Activated naive CD8-positive, alpha-beta T cell treated with anti-CD3 and anti-CD28 coated beads, Interleukin-2, amount 10 ng/mL, durations not matched to agents 7 days and 5 days (primary cell): ENCODE results near the gene FBF1. TPM values are rescaled to one million over a fixed set of nuclear protein-coding genes. Genes with fewer than 3 reads are reported as not detected.
"Not testable (repeated sequence)": the region's sequence is repeated elsewhere in the genome, so short reads cannot be mapped to it uniquely, and the experiment has no call there.

Experiments
- ATAC-seq: fragments of 150-1000 bp; cut with Tn5 transposase; one replicate; pipeline ENCODE4 v1.10.0; 2021; ENCODE audit warnings: low read depth, moderate library complexity
- POLR2A ChIA-PET: fragments of 350-600 bp; sonication (Branson Sonifier 250); formaldehyde crosslinking; loops from one replicate; lab custom pipeline; 2021; ENCODE audit warnings: antibody characterized with exemption; lab: Charles Lee
- DNase-seq: peaks from one replicate; pipeline ENCODE4 v3.0.0; 2021
- H3K27ac Mint-ChIP-seq: one replicate; pipeline ENCODE4 v1.8.0; 2022; ENCODE audit warnings: mild to moderate bottlenecking, mixed read lengths
- H3K27me3 Mint-ChIP-seq: one replicate; pipeline ENCODE4 v1.8.0; 2022; ENCODE audit warnings: mild to moderate bottlenecking, moderate library complexity, mixed read lengths
- H3K36me3 Mint-ChIP-seq: one replicate; pipeline ENCODE4 v1.8.0; 2021; ENCODE audit warnings: mild to moderate bottlenecking, mixed read lengths
- H3K4me1 Mint-ChIP-seq: one replicate; pipeline ENCODE4 v1.8.0; 2021; ENCODE audit warnings: mixed read lengths
- H3K4me3 Mint-ChIP-seq: one replicate; pipeline ENCODE4 v1.8.0; 2022; ENCODE audit warnings: mild to moderate bottlenecking, moderate library complexity, mixed read lengths
- H3K9me3 Mint-ChIP-seq: one replicate; pipeline ENCODE4 v1.8.0; 2021; ENCODE audit warnings: mixed read lengths
- total RNA-seq, 2 experiments: library from RNA; stranded (reverse); gene quantifications; one replicate each; pipeline ENCODE4 v1.2.3, GENCODE V29; 2021

Gene FBF1
- total RNA-seq, 2 experiments from 2014 or later = 28.5 to 36.0 TPM

- H3K9me3 Mint-ChIP-seq, H3K36me3 Mint-ChIP-seq, DNase-seq, H3K27ac Mint-ChIP-seq, H3K4me3 Mint-ChIP-seq, H3K27me3 Mint-ChIP-seq, ATAC-seq: not testable (repeated sequence)
- POLR2A ChIA-PET = interaction anchor here (1.7 kb wide), 1 partner anchor 13 kb away, joined by 7 read pairs; the partner anchor contains the start of gene WBP2
- H3K4me1 Mint-ChIP-seq = peaks cover 25% of the 10 kb centered on the region
Measured at GRCh38 chr17:75868730-75869281, 72.0 kb downstream of the FBF1 start.

- H3K4me3 Mint-ChIP-seq, H3K9me3 Mint-ChIP-seq, H3K27me3 Mint-ChIP-seq, DNase-seq, ATAC-seq, H3K36me3 Mint-ChIP-seq: not testable (repeated sequence)
- H3K27ac Mint-ChIP-seq = peak overlapping the region; percentile 76
- POLR2A ChIA-PET = interaction anchor here (0.7 to 4.1 kb wide), 9 partner anchors 8 to 112 kb away, joined by 3 to 37 read pairs (median 4); partner anchors contain the start of genes TRIM47 and WBP2
- peaks cover 17% of the 10 kb centered on the region for H3K4me1 Mint-ChIP-seq
Measured at GRCh38 chr17:75865404-75866188, 75.2 kb downstream of the FBF1 start.

- H3K36me3 Mint-ChIP-seq, H3K9me3 Mint-ChIP-seq, H3K27me3 Mint-ChIP-seq, DNase-seq: not testable (repeated sequence)
- Mint-ChIP-seq H3K4me3 (peak overlapping the region; percentile 48), H3K4me1 (peaks cover 17% of the 10 kb centered on the region), H3K27ac (peak overlapping the region; percentile 76)
- POLR2A ChIA-PET = interaction anchor here (0.7 to 4.1 kb wide), 10 partner anchors 9 to 111 kb away, joined by 3 to 37 read pairs (median 4); partner anchors contain the start of genes TRIM47, TRIM65 and WBP2
- ATAC-seq = peak; percentile 38
Measured at GRCh38 chr17:75864887-75865286, 76.0 kb downstream of the FBF1 start.

- DNase-seq (peak; percentile 58), ATAC-seq (peak; percentile 77)
- peak overlapping the region; percentile 76 for H3K27ac Mint-ChIP-seq
- peaks cover 18% of the 10 kb centered on the region for H3K4me1 Mint-ChIP-seq
- no peaks in the 10 kb centered on the region for H3K9me3 Mint-ChIP-seq
- H3K36me3 Mint-ChIP-seq = no peaks in the 10 kb centered on the region
- no peaks in the 10 kb centered on the region for H3K27me3 Mint-ChIP-seq
- POLR2A ChIA-PET = interaction anchor here (0.7 to 4.1 kb wide), 9 partner anchors 9 to 111 kb away, joined by 3 to 37 read pairs (median 5); partner anchors contain the start of genes TRIM47, TRIM65 and WBP2
- peak overlapping the region; percentile 48 for H3K4me3 Mint-ChIP-seq
Measured at GRCh38 chr17:75864448-75864871, 76.4 kb downstream of the FBF1 start.

- peak overlapping the region; percentile 62 for H3K27ac Mint-ChIP-seq
- no peak for DNase-seq
- no peaks in the 10 kb centered on the region for H3K27me3 Mint-ChIP-seq
- peaks cover 32% of the 10 kb centered on the region for H3K4me1 Mint-ChIP-seq
- no peaks in the 10 kb centered on the region for H3K9me3 Mint-ChIP-seq
- POLR2A ChIA-PET = interaction anchor here (0.9 to 5.0 kb wide), 6 partner anchors 11 to 83 kb away, joined by 3 to 41 read pairs (median 4); partner anchors contain the start of genes TRIM47 and TRIM65
- H3K36me3 Mint-ChIP-seq = no peaks in the 10 kb centered on the region
- H3K4me3 Mint-ChIP-seq = no peak overlapping the region
- no peak for ATAC-seq
Measured at GRCh38 chr17:75861927-75862317, 78.9 kb downstream of the FBF1 start.

Other genes with a start within 250 kb of the FBF1 start
- 1 to 10 TPM; 1.0 to 1.4 TPM for gene ITGB4, start 219.6 kb downstream of the FBF1 start, total RNA-seq
- 10 to 100 TPM; 50.4 to 53.0 TPM for gene GALK1, start 175.8 kb downstream of the FBF1 start, total RNA-seq
- gene UNK, start 156.2 kb downstream of the FBF1 start, total RNA-seq = 10 to 100 TPM; 37.4 to 39.8 TPM
- 100 to 1,000 TPM; 221 to 222 TPM for gene UNC13D, start 96.6 kb downstream of the FBF1 start, total RNA-seq
- gene WBP2, start 85.7 kb downstream of the FBF1 start, total RNA-seq = 100 to 1,000 TPM; 107 TPM
- 10 to 100 TPM; 23.2 to 27.9 TPM for gene TRIM47, start 62.5 kb downstream of the FBF1 start, total RNA-seq
- 10 to 100 TPM; 35.3 to 36.3 TPM for gene TRIM65, start 44.1 kb downstream of the FBF1 start, total RNA-seq
- gene MRPL38, start 36.2 kb downstream of the FBF1 start, total RNA-seq = 100 to 1,000 TPM; 111 to 119 TPM
- 10 to 100 TPM; 28.3 to 30.2 TPM for gene ACOX1, start 38.1 kb upstream of the FBF1 start, total RNA-seq
- 10 to 100 TPM; 15.9 to 17.1 TPM for gene TEN1, start 38.2 kb upstream of the FBF1 start, total RNA-seq
- 1 to 10 TPM; 7.5 to 8.2 TPM for gene CDK3, start 59.8 kb upstream of the FBF1 start, total RNA-seq
- under 1 TPM; 0.78 to 0.85 TPM for gene EVPL, start 86.3 kb upstream of the FBF1 start, total RNA-seq
- 10 to 100 TPM; 81.6 to 83.0 TPM for gene SRP68, start 131.5 kb upstream of the FBF1 start, total RNA-seq
- gene GALR2, start 133.7 kb upstream of the FBF1 start, total RNA-seq = not detected
- not detected for gene ZACN, start 138.1 kb upstream of the FBF1 start, total RNA-seq
- 100 to 1,000 TPM; 163 to 164 TPM for gene EXOC7, start 162.7 kb upstream of the FBF1 start, total RNA-seq
- 1 to 10 TPM; 5.4 to 5.8 TPM for gene FOXJ1, start 200.2 kb upstream of the FBF1 start, total RNA-seq